Activated effector memory CD4-positive, alpha-beta T cell treated with anti-CD3 and anti-CD28 coated beads, Interleukin-2, amount 50 U/mL, for 16 hours (primary cell): ENCODE measurements around the gene SIRT7.
"Not testable (repeated sequence)": the region's sequence is repeated elsewhere in the genome, so short reads cannot be mapped to it uniquely, and the experiment has no call there.

Experiments
- DNase-seq: peaks from one replicate; pipeline ENCODE4 v3.0.0-alpha.2; 2020

SIRT7 gene

GRCh38 chr17:81918832-81919545 lies 1.0 kb upstream of the SIRT7 start:
- no peak for DNase-seq

- DNase-seq = not testable (repeated sequence)
Measured at GRCh38 chr17:81918333-81918669, 325 bp upstream of the SIRT7 start.

- no peak for DNase-seq
Measured at GRCh38 chr17:81916234-81917001, 1.6 kb downstream of the SIRT7 start.

GRCh38 chr17:81915331-81915730 lies 2.6 kb downstream of the SIRT7 start:
- DNase-seq = no peak

- DNase-seq = no peak
Measured at GRCh38 chr17:81914103-81914850, 3.7 kb downstream of the SIRT7 start.

GRCh38 chr17:81913394-81914102 lies 4.4 kb downstream of the SIRT7 start:
- DNase-seq = no peak

- DNase-seq = no peak
Measured at GRCh38 chr17:81912441-81913309, 5.3 kb downstream of the SIRT7 start.

- DNase-seq = no peak
Measured at GRCh38 chr17:81911969-81912368, 6.0 kb downstream of the SIRT7 start.

GRCh38 chr17:81911277-81911961 lies 6.6 kb downstream of the SIRT7 start, which contains the start of gene PCYT2:
Gene PCYT2, minus strand, starts transcription at chr17:81911399. Its CDS starts 44 bp downstream, at chr17:81911355.
- peak; percentile 97 for DNase-seq

GRCh38 chr17:81910840-81911276 lies 7.1 kb downstream of the SIRT7 start:
- no peak for DNase-seq

- DNase-seq = no peak
Measured at GRCh38 chr17:81909966-81910839, 7.8 kb downstream of the SIRT7 start.

GRCh38 chr17:81909231-81909630 lies 8.7 kb downstream of the SIRT7 start:
- DNase-seq = no peak

GRCh38 chr17:81908793-81909192 lies 9.2 kb downstream of the SIRT7 start:
- no peak for DNase-seq

GRCh38 chr17:81907219-81908145 lies 10.5 kb downstream of the SIRT7 start:
- DNase-seq = no peak

GRCh38 chr17:81906476-81907218 lies 11.3 kb downstream of the SIRT7 start:
- no peak for DNase-seq

GRCh38 chr17:81905993-81906392 lies 12.0 kb downstream of the SIRT7 start:
- DNase-seq = no peak

- no peak for DNase-seq
Measured at GRCh38 chr17:81905424-81905875, 12.5 kb downstream of the SIRT7 start.
